Measurements from ENCODE around the gene DNM1.

DNA sequence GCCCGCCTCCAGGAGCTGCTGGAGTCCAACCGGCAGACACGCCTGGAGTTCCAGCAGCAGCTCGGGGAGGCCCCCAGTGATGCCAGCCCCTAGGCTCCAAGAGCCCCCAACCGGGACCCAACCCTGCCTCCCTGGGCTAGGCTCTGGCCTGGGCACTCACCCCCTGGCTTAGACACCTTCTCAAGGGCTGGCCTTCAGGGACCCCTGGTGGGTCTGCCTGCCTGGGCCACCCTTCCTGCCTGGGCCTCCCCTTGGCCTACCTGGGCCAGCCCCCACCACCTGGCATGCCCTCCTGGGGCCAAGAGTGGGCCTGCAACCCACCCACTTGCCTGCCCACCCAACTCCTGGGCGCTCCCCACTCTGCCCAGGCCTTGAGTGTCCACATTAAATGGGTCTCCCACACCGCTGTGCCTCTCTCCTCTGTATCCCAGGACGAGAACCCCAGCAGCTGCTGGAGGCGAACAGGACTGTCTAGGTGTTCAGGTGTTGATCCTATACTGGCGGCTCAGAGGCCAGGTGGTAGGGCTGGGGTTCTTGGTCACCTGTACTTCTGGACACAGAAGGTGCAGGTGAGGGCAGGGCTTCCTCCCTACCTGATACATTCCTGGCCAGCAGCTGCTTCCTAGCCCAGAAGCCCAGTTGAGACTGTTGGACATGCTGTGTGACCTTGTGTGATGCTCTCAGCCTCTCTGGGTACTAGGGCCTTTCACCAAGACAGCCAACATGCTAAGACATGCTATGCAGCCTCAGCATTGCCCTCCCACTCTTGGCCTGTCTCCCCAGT is 39.5 kb upstream of the DNM1 start:
- TF ChIP-seq EZH2 (IDR thresholded peaks at IDR 0.05; ENCODE audit: borderline replicate concordance, low read depth, low read length, severe bottlenecking) (no peak), POLR2AphosphoS5 (IDR thresholded peaks at IDR 0.05; ENCODE audit: insufficient read depth, low read depth, low read length) (no peak), POLR2A (IDR thresholded peaks at IDR 0.05; ENCODE audit: low read depth, low read length) (no peak), FOS (IDR thresholded peaks at IDR 0.05; ENCODE audit: borderline replicate concordance, insufficient read depth, low read length) (no peak), MYC (IDR thresholded peaks at IDR 0.05; ENCODE audit: low read depth, low read length) (no peak), JUN (IDR thresholded peaks at IDR 0.05; ENCODE audit: borderline replicate concordance, insufficient read depth, insufficient read length, low read depth) (no peak), GATA2 (IDR thresholded peaks at IDR 0.05; ENCODE audit: insufficient read depth, insufficient read length, low read depth, low read length) (no peak)
- TF ChIP-seq, protein P1, sequence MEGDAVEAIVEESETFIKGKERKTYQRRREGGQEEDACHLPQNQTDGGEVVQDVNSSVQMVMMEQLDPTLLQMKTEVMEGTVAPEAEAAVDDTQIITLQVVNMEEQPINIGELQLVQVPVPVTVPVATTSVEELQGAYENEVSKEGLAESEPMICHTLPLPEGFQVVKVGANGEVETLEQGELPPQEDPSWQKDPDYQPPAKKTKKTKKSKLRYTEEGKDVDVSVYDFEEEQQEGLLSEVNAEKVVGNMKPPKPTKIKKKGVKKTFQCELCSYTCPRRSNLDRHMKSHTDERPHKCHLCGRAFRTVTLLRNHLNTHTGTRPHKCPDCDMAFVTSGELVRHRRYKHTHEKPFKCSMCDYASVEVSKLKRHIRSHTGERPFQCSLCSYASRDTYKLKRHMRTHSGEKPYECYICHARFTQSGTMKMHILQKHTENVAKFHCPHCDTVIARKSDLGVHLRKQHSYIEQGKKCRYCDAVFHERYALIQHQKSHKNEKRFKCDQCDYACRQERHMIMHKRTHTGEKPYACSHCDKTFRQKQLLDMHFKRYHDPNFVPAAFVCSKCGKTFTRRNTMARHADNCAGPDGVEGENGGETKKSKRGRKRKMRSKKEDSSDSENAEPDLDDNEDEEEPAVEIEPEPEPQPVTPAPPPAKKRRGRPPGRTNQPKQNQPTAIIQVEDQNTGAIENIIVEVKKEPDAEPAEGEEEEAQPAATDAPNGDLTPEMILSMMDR (IDR thresholded peaks at IDR 0.05; ENCODE audit: extremely low read depth in 1 of 2, insufficient read depth in 1 of 2, low read depth in 1 of 2, low read length in 2 of 2): no peak
- TF ChIP-seq, protein P2, sequence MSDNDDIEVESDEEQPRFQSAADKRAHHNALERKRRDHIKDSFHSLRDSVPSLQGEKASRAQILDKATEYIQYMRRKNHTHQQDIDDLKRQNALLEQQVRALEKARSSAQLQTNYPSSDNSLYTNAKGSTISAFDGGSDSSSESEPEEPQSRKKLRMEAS (IDR thresholded peaks at IDR 0.05; ENCODE audit: insufficient read depth, insufficient read length): no peak
